ENCODE data around the gene LDLRAD3.

LDLRAD3 gene

GRCh38 chr11:36148701-36149100 lies 204.8 kb downstream of the LDLRAD3 start:
- TF ChIP-seq RAD21 (IDR thresholded peaks at IDR 0.05; ENCODE audit: low read depth) (no peak), TAF1 (IDR thresholded peaks at IDR 0.05; ENCODE audit: low read depth) (no peak), CREB1 (IDR thresholded peaks at IDR 0.05; ENCODE audit: low read depth) (no peak), NFIC (IDR thresholded peaks at IDR 0.05) (no peak), TEAD4 (IDR thresholded peaks at IDR 0.05) (no peak), REST (IDR thresholded peaks at IDR 0.05; ENCODE audit: low read depth) (no peak), MAX (IDR thresholded peaks at IDR 0.05) (no peak), CEBPB (IDR thresholded peaks at IDR 0.05) (no peak), EGR1 (IDR thresholded peaks at IDR 0.05) (no peak), EP300 (IDR thresholded peaks at IDR 0.05; ENCODE audit: borderline replicate concordance) (no peak), YY1 (IDR thresholded peaks at IDR 0.05; ENCODE audit: low read depth) (no peak), ZBTB7A (IDR thresholded peaks at IDR 0.05; ENCODE audit: low read depth) (no peak), FOXM1 (IDR thresholded peaks at IDR 0.05; ENCODE audit: borderline replicate concordance, low read depth) (no peak), USF1 (IDR thresholded peaks at IDR 0.05) (no peak), TCF12 (IDR thresholded peaks at IDR 0.05; ENCODE audit: low read depth) (no peak)

GRCh38 chr11:36149538-36150242 lies 205.8 kb downstream of the LDLRAD3 start:
- no peak for TF ChIP-seq EGR1 (IDR thresholded peaks at IDR 0.05)
- TF ChIP-seq TAF1 (IDR thresholded peaks at IDR 0.05; ENCODE audit: low read depth) = no peak
- peak; percentile 18; the same call in 1 of the 2 replicates for TF ChIP-seq CEBPB (IDR thresholded peaks at IDR 0.05)
- TF ChIP-seq REST (IDR thresholded peaks at IDR 0.05; ENCODE audit: low read depth) = no peak
- TF ChIP-seq RAD21 (IDR thresholded peaks at IDR 0.05; ENCODE audit: low read depth) = peak; percentile 81
- peak; percentile 56 for TF ChIP-seq USF1 (IDR thresholded peaks at IDR 0.05)
- TF ChIP-seq NFIC (IDR thresholded peaks at IDR 0.05) = peak; percentile 79
- TF ChIP-seq CREB1 (IDR thresholded peaks at IDR 0.05; ENCODE audit: low read depth) = no peak; the same call in 1 of the 2 replicates
- TF ChIP-seq TEAD4 (IDR thresholded peaks at IDR 0.05) = peak; percentile 98
- TF ChIP-seq YY1 (IDR thresholded peaks at IDR 0.05; ENCODE audit: low read depth) = 0 out of 2 replicates have a peak, but pooled peaks have one; percentile 45
- no peak for TF ChIP-seq ZBTB7A (IDR thresholded peaks at IDR 0.05; ENCODE audit: low read depth)
- peak; percentile 96 for TF ChIP-seq EP300 (IDR thresholded peaks at IDR 0.05; ENCODE audit: borderline replicate concordance)
- TF ChIP-seq TCF12 (IDR thresholded peaks at IDR 0.05; ENCODE audit: low read depth) = peak; percentile 95
- TF ChIP-seq MAX (IDR thresholded peaks at IDR 0.05) = peak; percentile 76
- TF ChIP-seq FOXM1 (IDR thresholded peaks at IDR 0.05; ENCODE audit: borderline replicate concordance, low read depth) = peak; percentile 85

- TF ChIP-seq YY1 (IDR thresholded peaks at IDR 0.05; ENCODE audit: low read depth) = no peak
- no peak for TF ChIP-seq REST (IDR thresholded peaks at IDR 0.05; ENCODE audit: low read depth)
- TF ChIP-seq NFIC (IDR thresholded peaks at IDR 0.05) = no peak
- no peak for TF ChIP-seq ZBTB7A (IDR thresholded peaks at IDR 0.05; ENCODE audit: low read depth)
- TF ChIP-seq TCF12 (IDR thresholded peaks at IDR 0.05; ENCODE audit: low read depth) = no peak
- no peak for TF ChIP-seq FOXM1 (IDR thresholded peaks at IDR 0.05; ENCODE audit: borderline replicate concordance, low read depth)
- TF ChIP-seq RAD21 (IDR thresholded peaks at IDR 0.05; ENCODE audit: low read depth) = no peak
- TF ChIP-seq TEAD4 (IDR thresholded peaks at IDR 0.05) = no peak
- TF ChIP-seq EP300 (IDR thresholded peaks at IDR 0.05; ENCODE audit: borderline replicate concordance) = no peak
- no peak for TF ChIP-seq EGR1 (IDR thresholded peaks at IDR 0.05)
- no peak for TF ChIP-seq CEBPB (IDR thresholded peaks at IDR 0.05)
- no peak for TF ChIP-seq MAX (IDR thresholded peaks at IDR 0.05)
- TF ChIP-seq USF1 (IDR thresholded peaks at IDR 0.05) = no peak
- TF ChIP-seq TAF1 (IDR thresholded peaks at IDR 0.05; ENCODE audit: low read depth) = no peak
- TF ChIP-seq CREB1 (IDR thresholded peaks at IDR 0.05; ENCODE audit: low read depth) = no peak
Observed at GRCh38 chr11:36150986-36151385, 207.1 kb downstream of the LDLRAD3 start.
